PFSK-1 (cell line): Measurements from ENCODE around the gene INSYN2B.
A peak's percentile ranks its signal among the peaks of the same experiment; 100 is the strongest.

ENCODE experiments used
- FOXP2 ChIP-seq: optimal IDR thresholded peaks from 2 replicates; pipeline ENCODE3; 2011; ENCODE audit warnings: borderline replicate concordance, control low read depth, inconsistent platforms; ENCODE audit not compliant: insufficient read depth; ENCODE audit errors: extremely low read length, extremely low read depth
- POLR2AphosphoS5 ChIP-seq: IDR thresholded peaks from 2 replicates; pipeline ENCODE4 v1.6.1; 2012; ENCODE audit warnings: low read depth, mild to moderate bottlenecking, control low read depth, low read length, moderate library complexity
- REST ChIP-seq, 2 experiments: IDR thresholded peaks; 2 replicates each; pipeline versions ENCODE4 v1.6.1 to v1.8.0; 2011 to 2012; ENCODE audit warnings: low read depth in 2 of 2, low read length in 2 of 2, control low read depth in 1 of 2, inconsistent platforms in 1 of 2, mild to moderate bottlenecking in 1 of 2, moderate library complexity in 1 of 2; ENCODE audit not compliant: insufficient read depth in 1 of 2
- SIN3A ChIP-seq: IDR thresholded peaks from 2 replicates; pipeline ENCODE4 v1.6.1; 2012; ENCODE audit warnings: mild to moderate bottlenecking, low read length, moderate library complexity, borderline replicate concordance; ENCODE audit not compliant: insufficient read depth
- TAF1 ChIP-seq: IDR thresholded peaks from 2 replicates; pipeline ENCODE4 v1.6.1; 2012; ENCODE audit warnings: low read length, control low read depth, borderline replicate concordance; ENCODE audit not compliant: insufficient read depth

INSYN2B gene

GRCh38 chr5:169827769-169828168 lies 152.5 kb downstream of the INSYN2B start:
- no peak for TF ChIP-seq FOXP2
- peak; percentile 64 to 88 for TF ChIP-seq REST (IDR thresholded peaks at IDR 0.05; ENCODE audit: insufficient read depth in 1 of 2, low read depth in 2 of 2, low read length in 2 of 2)

- TF ChIP-seq FOXP2 (no peak), POLR2AphosphoS5 (no peak), TAF1 (no peak), SIN3A (no peak), REST (IDR thresholded peaks at IDR 0.05; ENCODE audit: insufficient read depth in 1 of 2, low read depth in 2 of 2, low read length in 2 of 2) (no peak)
These were observed 153.7 kb downstream of the INSYN2B start for GRCh38 chr5:169826618-169827017.

- TF ChIP-seq POLR2AphosphoS5 (no peak), SIN3A (no peak), FOXP2 (no peak), TAF1 (no peak), REST (IDR thresholded peaks at IDR 0.05; ENCODE audit: insufficient read depth in 1 of 2, low read depth in 2 of 2, low read length in 2 of 2) (no peak)
These were observed 163.3 kb downstream of the INSYN2B start for GRCh38 chr5:169817031-169817430.

GRCh38 chr5:169814522-169814921 lies 165.8 kb downstream of the INSYN2B start:
- TF ChIP-seq SIN3A (no peak), FOXP2 (no peak), POLR2AphosphoS5 (no peak), TAF1 (no peak), REST (IDR thresholded peaks at IDR 0.05; ENCODE audit: insufficient read depth in 1 of 2, low read depth in 2 of 2, low read length in 2 of 2) (no peak)
